ENCODE measurements around the gene RYR2.

RYR2 gene

DNA sequence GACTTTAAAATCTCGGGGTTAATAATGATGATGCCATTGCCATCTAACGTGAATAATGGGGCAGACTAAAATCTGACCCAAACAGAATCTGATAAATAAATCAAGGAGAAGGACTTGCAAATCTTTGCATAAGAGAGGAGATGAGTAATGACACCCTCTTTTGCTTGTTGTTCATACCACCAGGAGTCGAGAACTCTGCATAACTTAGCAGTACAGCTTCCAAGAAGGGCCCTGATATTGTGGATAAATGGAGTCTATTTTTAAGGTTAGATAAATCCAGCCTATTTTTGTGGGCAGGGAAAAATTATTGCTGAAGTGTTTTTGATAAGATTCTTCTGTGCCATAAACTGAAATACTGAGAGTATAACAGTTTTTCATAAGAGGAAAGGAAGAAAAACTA lies 17.3 kb downstream of the RYR2 start:
- no peak overlapping the region for H3K27ac ChIP-seq
- H3K4me2 ChIP-seq: no peak overlapping the region
- TF ChIP-seq Cebpa-rat (IDR thresholded peaks at IDR 0.05): no peak
- H3K9me3 ChIP-seq (replicated peaks in 1 of 11): no peaks in the 10 kb centered on the region
- no peaks in the 10 kb centered on the region for H3K4me1 ChIP-seq
- no peaks in the 10 kb centered on the region for H3K27me3 ChIP-seq
- no peaks in the 10 kb centered on the region for H4K20me1 ChIP-seq
- no peak overlapping the region for H3K4me3 ChIP-seq
- H3K36me3 ChIP-seq: no peaks in the 10 kb centered on the region
- H3K9ac ChIP-seq: no peak overlapping the region

DNA sequence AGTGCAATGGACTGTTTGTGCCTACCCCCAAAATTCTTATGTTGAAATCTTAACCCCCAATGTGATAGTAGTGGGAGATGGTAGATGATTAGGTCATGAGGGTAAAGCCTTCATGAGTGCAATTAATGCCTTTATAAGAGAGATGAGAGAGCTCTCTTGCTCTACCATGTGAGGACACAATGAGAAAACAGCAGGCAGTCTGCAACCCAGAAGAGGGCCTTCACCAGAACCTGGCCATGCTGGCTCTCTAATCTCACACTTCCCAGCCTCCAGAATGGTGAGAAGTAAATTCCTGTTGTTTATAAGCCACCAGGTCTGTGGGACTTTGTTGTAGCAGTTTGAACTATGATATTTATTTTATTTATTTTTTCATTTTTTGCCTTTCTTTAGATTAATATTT lies 21.0 kb downstream of the RYR2 start:
- H3K27me3 ChIP-seq: no peaks in the 10 kb centered on the region
- no peak overlapping the region for H3K9ac ChIP-seq
- H3K4me2 ChIP-seq: no peak overlapping the region
- H4K20me1 ChIP-seq: no peaks in the 10 kb centered on the region
- H3K4me1 ChIP-seq: peaks cover 0 to 5% (median under 1%) of the 10 kb centered on the region in 10 experiments; a peak in 9 of 20 replicates
- no peak for TF ChIP-seq Cebpa-rat (IDR thresholded peaks at IDR 0.05)
- H3K9me3 ChIP-seq (replicated peaks in 1 of 11): no peaks in the 10 kb centered on the region
- H3K27ac ChIP-seq: no peak overlapping the region
- no peak overlapping the region for H3K4me3 ChIP-seq
- no peaks in the 10 kb centered on the region for H3K36me3 ChIP-seq

DNA sequence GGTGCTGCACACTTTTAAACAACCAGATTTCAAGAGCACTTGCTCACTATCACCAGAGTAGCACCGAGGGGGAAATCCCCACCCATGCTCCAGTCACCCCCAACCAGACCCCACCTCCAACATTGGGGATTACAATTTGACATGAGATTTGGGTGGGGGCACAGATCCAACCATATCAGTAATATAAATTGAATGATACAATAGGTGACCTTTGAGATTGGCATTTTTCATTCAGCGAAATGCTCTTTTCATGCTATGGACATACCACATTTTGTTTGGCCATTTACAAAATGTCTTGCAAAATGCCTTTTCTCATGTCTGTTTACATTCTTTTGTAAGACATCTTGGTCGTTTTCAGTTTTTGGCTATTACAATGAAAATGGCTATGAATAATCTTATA lies 23.9 kb downstream of the RYR2 start:
- H3K9me3 ChIP-seq (replicated peaks in 1 of 11): no peaks in the 10 kb centered on the region
- H3K4me2 ChIP-seq: no peak overlapping the region
- H3K36me3 ChIP-seq: no peaks in the 10 kb centered on the region
- no peaks in the 10 kb centered on the region for H4K20me1 ChIP-seq
- TF ChIP-seq Cebpa-rat (IDR thresholded peaks at IDR 0.05): no peak
- H3K4me1 ChIP-seq: peaks cover 0 to 14% (median 9%) of the 10 kb centered on the region in 10 experiments; a peak in 13 of 20 replicates
- H3K27ac ChIP-seq: no peak overlapping the region
- H3K4me3 ChIP-seq: no peak overlapping the region
- no peaks in the 10 kb centered on the region for H3K27me3 ChIP-seq
- no peak overlapping the region for H3K9ac ChIP-seq

DNA sequence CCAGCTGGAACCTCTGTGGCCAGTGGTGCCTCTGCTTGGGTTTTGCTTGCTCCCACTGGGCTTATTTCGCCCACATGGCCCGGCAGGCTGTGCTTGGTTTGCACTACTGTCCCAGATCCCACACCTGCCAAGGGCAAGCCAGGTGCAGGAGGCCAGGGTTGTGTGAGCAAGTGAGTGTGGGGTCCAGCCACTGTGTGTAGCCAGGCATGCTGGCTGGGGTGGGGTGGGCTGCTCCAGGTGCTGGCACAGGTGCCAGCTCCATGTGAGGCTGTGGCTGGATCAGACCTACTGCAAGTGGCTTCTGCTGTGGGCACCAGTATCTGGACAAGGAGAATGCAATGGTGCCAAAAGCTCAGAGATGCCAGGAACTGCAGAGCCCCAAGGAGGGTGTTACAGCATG lies 28.5 kb downstream of the RYR2 start:
- H3K36me3 ChIP-seq: no peaks in the 10 kb centered on the region
- no peak for TF ChIP-seq Cebpa-rat (IDR thresholded peaks at IDR 0.05)
- H3K9me3 ChIP-seq (replicated peaks in 1 of 11): peaks cover 0 to 8% (median 0%) of the 10 kb centered on the region in 11 experiments; a peak in 1 of 22 replicates
- H4K20me1 ChIP-seq: no peaks in the 10 kb centered on the region
- no peak overlapping the region; a peak in 1 of 22 replicates for H3K4me2 ChIP-seq
- H3K4me1 ChIP-seq: peaks cover 0 to 14% (median 9%) of the 10 kb centered on the region in 10 experiments; a peak in 13 of 20 replicates
- no peak overlapping the region for H3K4me3 ChIP-seq
- H3K27me3 ChIP-seq: no peaks in the 10 kb centered on the region
- no peak overlapping the region for H3K9ac ChIP-seq
- no peak overlapping the region for H3K27ac ChIP-seq

DNA sequence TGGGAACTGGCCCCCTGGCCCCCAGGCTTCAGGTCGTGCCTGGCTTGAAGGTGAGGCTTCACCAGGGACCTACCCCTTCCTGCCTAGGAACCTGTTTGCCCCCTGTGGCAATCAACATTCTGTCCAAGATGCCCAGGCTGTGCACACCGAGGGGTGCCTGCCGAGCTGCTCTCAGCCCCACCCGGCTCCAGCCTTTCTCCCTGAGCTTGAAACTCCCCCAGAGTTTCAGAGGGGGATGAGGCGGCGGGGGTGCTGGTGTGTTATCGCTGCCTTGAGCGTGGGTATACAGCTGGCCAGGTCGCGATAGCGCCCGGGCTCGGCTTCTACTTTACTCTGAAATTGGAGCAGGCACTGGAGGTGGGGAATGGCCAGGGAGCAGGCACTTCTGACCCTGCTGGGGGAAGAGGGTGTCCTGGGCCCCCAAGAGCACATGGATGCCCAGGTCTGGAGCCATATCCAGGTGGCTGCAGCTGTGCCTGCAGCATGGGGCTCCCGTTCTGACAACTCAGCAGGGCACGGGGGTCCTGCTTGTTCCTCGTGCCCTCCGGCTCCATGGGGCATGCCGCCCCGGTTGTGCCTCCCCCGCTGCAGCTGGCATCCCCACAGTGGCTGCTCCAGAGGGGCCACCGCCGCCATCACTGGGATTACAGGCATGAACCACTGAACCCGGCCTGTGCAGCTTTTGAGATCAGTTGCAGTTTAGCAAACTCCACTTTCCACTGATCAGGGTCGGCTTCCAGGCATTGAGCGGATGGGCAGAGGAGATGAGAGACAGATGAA lies 29.8 kb downstream of the RYR2 start:
- TF ChIP-seq Cebpa-rat (IDR thresholded peaks at IDR 0.05): no peak
- no peak overlapping the region for H3K27ac ChIP-seq
- H3K36me3 ChIP-seq: no peaks in the 10 kb centered on the region
- no peaks in the 10 kb centered on the region for H3K27me3 ChIP-seq
- no peaks in the 10 kb centered on the region for H4K20me1 ChIP-seq
- H3K4me1 ChIP-seq: peaks cover 0 to 14% (median 9%) of the 10 kb centered on the region in 10 experiments; a peak in 13 of 20 replicates
- H3K9me3 ChIP-seq (replicated peaks in 1 of 11): peaks cover 0 to 8% (median 0%) of the 10 kb centered on the region in 11 experiments; a peak in 1 of 22 replicates
- H3K4me2 ChIP-seq: no peak overlapping the region
- H3K9ac ChIP-seq: no peak overlapping the region
- H3K4me3 ChIP-seq: no peak overlapping the region

DNA sequence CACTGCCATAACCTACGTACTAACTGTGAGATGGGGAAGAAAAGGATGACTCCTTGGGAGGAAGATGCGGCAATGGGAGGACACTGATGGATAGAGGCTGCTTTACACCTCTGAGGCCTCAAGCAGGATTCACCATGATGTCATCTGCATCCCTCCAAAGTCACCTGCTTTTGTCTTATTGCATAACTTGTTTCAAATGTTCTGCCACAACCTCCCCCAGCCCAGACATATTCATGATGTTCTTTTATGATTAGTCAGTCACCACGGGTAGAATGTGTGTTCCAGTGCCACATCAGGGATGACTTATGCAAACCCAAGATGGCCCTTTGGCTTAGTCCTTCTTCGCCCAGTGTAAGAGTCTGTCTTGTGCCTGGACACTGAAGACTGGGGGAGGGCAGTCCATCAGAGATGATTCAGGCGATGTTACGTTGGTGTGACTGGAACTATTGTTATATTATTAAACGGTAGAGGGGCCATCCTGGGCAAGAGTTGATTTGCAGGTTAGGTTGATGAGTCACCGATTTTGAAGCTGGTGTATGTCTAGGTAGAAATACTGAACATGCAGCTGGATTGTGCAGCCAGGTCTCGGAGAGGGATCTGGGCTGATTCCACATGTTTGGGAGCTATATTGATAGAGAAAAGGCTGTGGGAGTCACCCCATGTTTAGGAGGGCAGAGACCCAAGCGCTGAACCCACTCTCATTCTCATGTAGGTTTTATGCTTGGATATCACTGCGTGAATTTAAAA lies 32.6 kb downstream of the RYR2 start:
- no peak for TF ChIP-seq Cebpa-rat (IDR thresholded peaks at IDR 0.05)
- H3K36me3 ChIP-seq: no peaks in the 10 kb centered on the region
- peaks cover 0 to 5% (median 0%) of the 10 kb centered on the region in 10 experiments; a peak in 1 of 20 replicates for H3K4me1 ChIP-seq
- H3K9ac ChIP-seq: no peak overlapping the region
- no peaks in the 10 kb centered on the region for H4K20me1 ChIP-seq
- H3K27ac ChIP-seq: no peak overlapping the region
- no peak overlapping the region for H3K4me3 ChIP-seq
- H3K9me3 ChIP-seq (replicated peaks in 1 of 11): peaks cover 0 to 8% (median 0%) of the 10 kb centered on the region in 11 experiments; a peak in 1 of 22 replicates
- H3K4me2 ChIP-seq: no peak overlapping the region
- H3K27me3 ChIP-seq: no peaks in the 10 kb centered on the region

DNA sequence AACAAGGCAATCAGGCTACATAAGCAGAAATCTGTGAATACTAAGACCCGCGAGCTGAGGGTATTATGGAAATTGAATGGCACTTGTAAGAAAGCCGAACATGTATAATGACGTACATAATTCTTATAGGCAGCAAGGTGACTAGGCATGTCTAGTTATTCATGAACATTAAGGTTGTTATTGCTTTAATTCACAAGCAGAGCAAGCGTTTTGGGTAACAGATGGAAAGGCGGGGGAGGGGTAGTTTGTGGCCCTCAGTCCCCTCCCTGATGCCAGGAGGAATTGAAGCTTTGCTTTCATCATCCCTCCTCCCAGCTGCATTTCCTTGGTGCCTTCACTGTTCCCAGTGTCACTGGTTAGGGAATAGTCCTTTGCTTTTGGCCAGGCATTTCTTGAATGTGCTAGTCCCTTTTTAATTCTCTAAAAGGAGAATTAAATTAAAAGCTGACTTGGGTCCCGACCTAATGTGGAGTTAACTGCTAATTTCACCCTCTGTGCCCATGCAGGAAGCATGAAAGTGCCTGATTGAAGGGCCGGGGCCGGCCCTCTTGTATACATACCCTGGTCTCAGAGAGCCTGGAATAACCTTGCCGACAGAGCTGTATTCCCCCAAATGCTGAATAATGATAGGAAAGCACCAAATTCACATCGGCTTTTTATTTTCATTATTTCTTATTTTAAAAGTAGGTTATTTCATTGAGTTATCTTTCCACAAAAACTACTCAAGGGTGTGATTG lies 42.5 kb downstream of the RYR2 start:
- H4K20me1 ChIP-seq: no peaks in the 10 kb centered on the region
- TF ChIP-seq Cebpa-rat (IDR thresholded peaks at IDR 0.05): no peak
- H3K36me3 ChIP-seq: no peaks in the 10 kb centered on the region
- H3K9me3 ChIP-seq (replicated peaks in 1 of 11): no peaks in the 10 kb centered on the region
- H3K4me1 ChIP-seq: no peaks in the 10 kb centered on the region
- H3K4me2 ChIP-seq: no peak overlapping the region
- H3K9ac ChIP-seq: no peak overlapping the region
- H3K4me3 ChIP-seq: no peak overlapping the region
- no peaks in the 10 kb centered on the region for H3K27me3 ChIP-seq
- no peak overlapping the region for H3K27ac ChIP-seq

DNA sequence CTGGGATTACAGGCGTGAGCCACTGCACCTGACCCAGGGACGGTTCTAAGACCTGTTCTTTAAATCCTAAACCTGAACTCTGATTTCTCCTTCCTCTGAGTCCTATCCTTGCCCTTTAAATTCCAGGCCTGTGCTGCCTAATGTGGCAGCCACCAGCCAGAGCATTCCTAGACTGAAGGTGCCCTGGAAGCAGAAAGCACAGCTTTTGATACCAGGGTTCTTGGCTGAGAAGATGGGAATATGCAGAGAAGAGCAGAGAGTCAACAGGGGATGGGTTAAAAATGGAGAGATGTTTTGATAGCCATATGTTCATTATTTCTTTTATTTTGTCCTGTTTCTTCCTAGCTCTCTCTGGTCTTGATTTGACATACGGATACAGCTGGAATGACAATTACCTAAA lies 49.7 kb downstream of the RYR2 start:
- Histone ChIP-seq H3K27ac (no peak overlapping the region), H3K4me2 (no peak overlapping the region), H3K4me1 (peaks cover 0 to 2% (median 0%) of the 10 kb centered on the region in 10 experiments; a peak in 7 of 20 replicates), H3K9me3 (replicated peaks in 1 of 11) (0 out of 22 replicates have a peak, but pooled peaks cover 0 to 5% (median 0%) of the 10 kb centered on the region in 11 experiments), H3K36me3 (no peaks in the 10 kb centered on the region), H3K4me3 (no peak overlapping the region), H3K9ac (no peak overlapping the region), H4K20me1 (no peaks in the 10 kb centered on the region), H3K27me3 (no peaks in the 10 kb centered on the region)
- TF ChIP-seq Cebpa-rat (IDR thresholded peaks at IDR 0.05): no peak

DNA sequence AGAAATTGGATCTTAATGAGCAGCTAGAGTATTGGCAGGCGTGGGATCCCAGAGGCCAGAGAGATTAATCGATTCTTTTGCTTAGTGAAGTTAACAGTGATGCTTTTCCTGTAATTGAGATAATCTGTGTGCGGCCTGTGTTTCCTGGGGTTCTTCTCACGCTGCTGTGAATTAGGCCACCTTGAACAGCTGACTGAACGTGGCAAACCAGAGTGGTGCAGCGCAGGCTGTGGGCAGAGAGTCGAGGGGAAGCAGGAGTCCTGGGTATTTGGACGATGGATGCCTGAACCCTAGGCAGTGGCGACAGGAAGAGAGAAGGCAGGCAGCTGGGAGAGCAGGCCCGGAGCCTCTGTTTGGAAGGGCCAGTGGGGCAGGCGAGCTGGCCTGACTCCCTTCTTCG lies 51.7 kb downstream of the RYR2 start:
- H4K20me1 ChIP-seq: no peaks in the 10 kb centered on the region
- H3K36me3 ChIP-seq: no peaks in the 10 kb centered on the region
- H3K27me3 ChIP-seq: no peaks in the 10 kb centered on the region
- 0 out of 22 replicates have a peak, but pooled peaks cover 0 to 5% (median 0%) of the 10 kb centered on the region in 11 experiments for H3K9me3 ChIP-seq (replicated peaks in 1 of 11)
- H3K27ac ChIP-seq: no peak overlapping the region
- H3K4me3 ChIP-seq: no peak overlapping the region
- TF ChIP-seq Cebpa-rat (IDR thresholded peaks at IDR 0.05): no peak
- H3K4me1 ChIP-seq: peaks cover 0 to 9% (median 0%) of the 10 kb centered on the region in 10 experiments; a peak in 7 of 20 replicates
- no peak overlapping the region for H3K9ac ChIP-seq
- no peak overlapping the region for H3K4me2 ChIP-seq

Data from BLaER1 treated with 17β-estradiol and CSF1 and Interleukin-3, amounts not matched to agents 10 nM and 100 nM (cell line).